Prostate gland (tissue), 2 donors: ENCODE results near the gene CHCHD4.
A peak's percentile ranks its signal among the peaks of the same experiment; 100 is the strongest.

Source experiments
- POLR2A ChIP-seq: fragments of 450-650 bp; IDR thresholded peaks from one replicate; pipeline ENCODE4 v1.6.1; 2016; ENCODE audit warnings: antibody characterized with exemption, mild to moderate bottlenecking
- POLR2AphosphoS5 ChIP-seq: sonication (generic); formaldehyde crosslinking; IDR thresholded peaks from one replicate; pipeline ENCODE4 v1.6.1; 2017; ENCODE audit warnings: antibody characterized with exemption
- TF ChIP-seq, protein P1 (sequence below), 4 experiments: fragments of 200-600 bp in 2 of 4; fragments of 450-650 bp in 2 of 4; sonication (generic) in 2 of 4; IDR thresholded peaks; 1 replicate in 3 of 4; 2 replicates in 1 of 4; pipeline ENCODE4 v1.5.1; 2016 to 2019; ENCODE audit warnings: antibody characterized with exemption in 4 of 4, mild to moderate bottlenecking in 2 of 4, moderate library complexity in 2 of 4

DNA sequence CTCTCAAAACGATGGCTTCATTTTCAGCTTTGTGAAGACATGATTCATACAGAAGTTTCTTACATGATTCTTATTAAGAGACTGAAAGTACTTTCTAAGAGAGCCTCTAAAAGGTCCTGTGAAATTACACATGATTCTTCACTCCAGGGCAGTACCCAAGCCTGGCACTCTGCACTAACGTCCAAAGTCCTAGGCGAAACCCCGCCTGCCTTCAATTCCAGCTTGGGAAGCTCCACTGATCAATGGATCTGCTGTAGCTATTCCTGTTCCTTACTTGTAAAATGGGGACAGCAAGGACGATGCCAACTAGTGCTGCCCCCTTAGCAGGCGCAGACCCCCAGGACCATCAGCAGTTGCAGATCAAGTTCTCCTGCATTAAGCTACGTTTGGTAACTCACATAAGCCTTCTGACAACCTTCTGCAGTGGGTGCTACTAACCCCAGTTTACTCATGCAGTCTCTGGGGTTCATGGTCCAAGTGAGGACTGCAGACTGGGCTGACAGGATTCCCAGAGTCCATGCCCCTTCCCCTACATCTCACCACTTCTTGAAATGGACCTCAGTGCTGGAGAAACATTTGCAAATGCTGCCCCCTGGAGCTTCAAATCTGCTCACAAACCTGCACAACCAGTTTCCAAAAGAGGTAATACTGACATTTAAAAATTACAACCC lies 10.6 kb downstream of the CHCHD4 start:
- TF ChIP-seq, protein P1, sequence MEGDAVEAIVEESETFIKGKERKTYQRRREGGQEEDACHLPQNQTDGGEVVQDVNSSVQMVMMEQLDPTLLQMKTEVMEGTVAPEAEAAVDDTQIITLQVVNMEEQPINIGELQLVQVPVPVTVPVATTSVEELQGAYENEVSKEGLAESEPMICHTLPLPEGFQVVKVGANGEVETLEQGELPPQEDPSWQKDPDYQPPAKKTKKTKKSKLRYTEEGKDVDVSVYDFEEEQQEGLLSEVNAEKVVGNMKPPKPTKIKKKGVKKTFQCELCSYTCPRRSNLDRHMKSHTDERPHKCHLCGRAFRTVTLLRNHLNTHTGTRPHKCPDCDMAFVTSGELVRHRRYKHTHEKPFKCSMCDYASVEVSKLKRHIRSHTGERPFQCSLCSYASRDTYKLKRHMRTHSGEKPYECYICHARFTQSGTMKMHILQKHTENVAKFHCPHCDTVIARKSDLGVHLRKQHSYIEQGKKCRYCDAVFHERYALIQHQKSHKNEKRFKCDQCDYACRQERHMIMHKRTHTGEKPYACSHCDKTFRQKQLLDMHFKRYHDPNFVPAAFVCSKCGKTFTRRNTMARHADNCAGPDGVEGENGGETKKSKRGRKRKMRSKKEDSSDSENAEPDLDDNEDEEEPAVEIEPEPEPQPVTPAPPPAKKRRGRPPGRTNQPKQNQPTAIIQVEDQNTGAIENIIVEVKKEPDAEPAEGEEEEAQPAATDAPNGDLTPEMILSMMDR (IDR thresholded peaks at IDR 0.05): peak in 3 of 4 experiments; percentile 35 to 47 (median 38)
- TF ChIP-seq POLR2AphosphoS5 (peak; percentile 24), POLR2A (no peak)
